HepG2 (cell line): ENCODE results near the gene STEAP1. TPM values are rescaled to one million over a fixed set of nuclear protein-coding genes. Genes with fewer than 3 reads are reported as not detected.

ENCODE experiments used
- KDM2A ChIP-seq: sonication (generic); formaldehyde crosslinking; IDR thresholded peaks from 2 replicates; pipeline ENCODE4 v1.4.0; 2020; ENCODE audit warnings: low read depth, missing genetic modification reagents, borderline replicate concordance
- RAD21 ChIP-seq: fragments of 450-650 bp; formaldehyde crosslinking; IDR thresholded peaks from 2 replicates; pipeline ENCODE4 v1.5.0; 2020; ENCODE audit warnings: mild to moderate bottlenecking
- RCOR2 ChIP-seq: IDR thresholded peaks from 2 replicates; pipeline ENCODE4 v1.6.1; 2016; ENCODE audit warnings: missing biosample characterization, missing genetic modification reagents
- U2AF2 ChIP-seq: fragments of 200-400 bp; formaldehyde crosslinking; IDR thresholded peaks from 2 replicates; pipeline ENCODE4 v1.6.1; 2017; ENCODE audit warnings: low read depth, mild to moderate bottlenecking, low read length
- ZNF256 ChIP-seq: sonication (generic); formaldehyde crosslinking; conservative IDR thresholded peaks from 2 replicates; pipeline ENCODE4 v1.4.0; 2020; ENCODE audit warnings: missing genetic modification reagents
- ZNF589 ChIP-seq: sonication (generic); formaldehyde crosslinking; conservative IDR thresholded peaks from 2 replicates; pipeline ENCODE4 v1.8.0; 2022; ENCODE audit warnings: mild to moderate bottlenecking, moderate library complexity, missing genetic modification reagents
- polyA plus RNA-seq, 8 experiments: library from polyadenylated mRNA; depleted of rRNA in 3 of 8; stranded (reverse) in 7 of 8; unstranded in 1 of 8; fragments of >200 nt; fragmentation: Illumina TruSeq in 4 of 8; extraction: Trizol in 4 of 8; gene quantifications; 2 replicates each; pipeline versions ENCODE4 v1.2.1 to v1.2.3, GENCODE V29; 2011 to 2016; ENCODE audit warnings: low read depth in 4 of 8, missing spikeins in 1 of 8, mixed read lengths in 1 of 8; ENCODE audit not compliant: insufficient read depth in 1 of 8
- total RNA-seq, 5 experiments: library from RNA; depleted of rRNA; stranded (reverse); fragments of >200 nt; fragmentation: Illumina TruSeq; extraction: Trizol; gene quantifications; 2 replicates each; pipeline ENCODE4 v1.2.3, GENCODE V29; 2016; ENCODE audit warnings: low read depth in 1 of 5
- TF ChIP-seq, protein P1 (sequence below): sonication (generic); formaldehyde crosslinking; IDR thresholded peaks from 2 replicates; pipeline ENCODE4 v1.9.0; 2021; ENCODE audit warnings: mild to moderate bottlenecking, missing genetic modification reagents
- TF ChIP-seq, protein P2 (sequence below): sonication (generic); formaldehyde crosslinking; IDR thresholded peaks from 2 replicates; pipeline ENCODE4 v1.5.1; 2020; ENCODE audit warnings: mild to moderate bottlenecking, moderate library complexity, missing genetic modification reagents
- TF ChIP-seq, protein P3 (sequence below): sonication (generic); formaldehyde crosslinking; IDR thresholded peaks from 2 replicates; pipeline ENCODE4 v1.4.0; 2020; ENCODE audit warnings: missing genetic modification reagents
- TF ChIP-seq, protein P4 (sequence below): sonication (generic); formaldehyde crosslinking; IDR thresholded peaks from 2 replicates; pipeline ENCODE4 v1.9.0; 2022; ENCODE audit warnings: missing genetic modification reagents, mild to moderate bottlenecking, borderline replicate concordance
- TF ChIP-seq, protein P5 (sequence below): sonication (generic); formaldehyde crosslinking; IDR thresholded peaks from 2 replicates; pipeline ENCODE4 v1.5.0; 2020; ENCODE audit warnings: mild to moderate bottlenecking, missing genetic modification reagents

The STEAP1 gene
- total and polyA plus RNA-seq, 2 of the 13 experiments (the other 11 are each of a cell fraction or from before 2014, with no cell fraction given), result 23.2 to 24.2 TPM

DNA sequence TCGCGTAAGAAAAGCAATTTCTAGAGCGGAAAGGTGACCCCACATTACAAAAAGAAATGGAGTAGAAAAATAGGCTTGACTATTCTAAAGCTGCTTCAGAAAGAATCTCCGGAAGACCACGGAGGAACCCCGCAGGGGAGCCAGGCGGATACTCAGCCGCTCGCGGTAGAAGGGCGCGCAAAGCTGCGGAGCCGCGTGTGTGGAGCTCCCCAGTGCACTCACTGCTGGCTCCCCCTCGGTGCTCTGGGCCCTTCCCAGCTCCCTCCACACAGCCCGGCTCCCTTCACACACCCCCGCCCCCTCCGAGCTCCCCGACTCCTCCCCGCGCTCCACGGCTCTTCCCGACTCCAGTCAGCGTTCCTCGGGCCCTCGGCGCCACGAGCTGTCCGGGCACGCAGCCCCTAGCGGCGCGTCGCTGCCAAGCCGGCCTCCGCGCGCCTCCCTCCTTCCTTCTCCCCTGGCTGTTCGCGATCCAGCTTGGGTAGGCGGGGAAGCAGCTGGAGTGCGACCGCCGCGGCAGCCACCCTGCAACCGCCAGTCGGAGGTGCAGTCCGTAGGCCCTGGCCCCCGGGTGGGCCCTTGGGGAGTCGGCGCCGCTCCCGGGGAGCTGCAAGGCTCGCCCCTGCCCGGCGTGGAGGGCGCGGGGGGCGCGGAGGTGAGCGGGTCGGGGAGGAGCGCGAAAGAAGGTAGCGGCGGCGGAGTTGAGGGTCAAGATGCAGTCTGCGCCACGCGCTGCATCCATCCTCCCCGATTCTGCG, 57.3 kb downstream of the STEAP1 start, which contains the start of gene STEAP2 (continued):
- TF ChIP-seq, protein P1, sequence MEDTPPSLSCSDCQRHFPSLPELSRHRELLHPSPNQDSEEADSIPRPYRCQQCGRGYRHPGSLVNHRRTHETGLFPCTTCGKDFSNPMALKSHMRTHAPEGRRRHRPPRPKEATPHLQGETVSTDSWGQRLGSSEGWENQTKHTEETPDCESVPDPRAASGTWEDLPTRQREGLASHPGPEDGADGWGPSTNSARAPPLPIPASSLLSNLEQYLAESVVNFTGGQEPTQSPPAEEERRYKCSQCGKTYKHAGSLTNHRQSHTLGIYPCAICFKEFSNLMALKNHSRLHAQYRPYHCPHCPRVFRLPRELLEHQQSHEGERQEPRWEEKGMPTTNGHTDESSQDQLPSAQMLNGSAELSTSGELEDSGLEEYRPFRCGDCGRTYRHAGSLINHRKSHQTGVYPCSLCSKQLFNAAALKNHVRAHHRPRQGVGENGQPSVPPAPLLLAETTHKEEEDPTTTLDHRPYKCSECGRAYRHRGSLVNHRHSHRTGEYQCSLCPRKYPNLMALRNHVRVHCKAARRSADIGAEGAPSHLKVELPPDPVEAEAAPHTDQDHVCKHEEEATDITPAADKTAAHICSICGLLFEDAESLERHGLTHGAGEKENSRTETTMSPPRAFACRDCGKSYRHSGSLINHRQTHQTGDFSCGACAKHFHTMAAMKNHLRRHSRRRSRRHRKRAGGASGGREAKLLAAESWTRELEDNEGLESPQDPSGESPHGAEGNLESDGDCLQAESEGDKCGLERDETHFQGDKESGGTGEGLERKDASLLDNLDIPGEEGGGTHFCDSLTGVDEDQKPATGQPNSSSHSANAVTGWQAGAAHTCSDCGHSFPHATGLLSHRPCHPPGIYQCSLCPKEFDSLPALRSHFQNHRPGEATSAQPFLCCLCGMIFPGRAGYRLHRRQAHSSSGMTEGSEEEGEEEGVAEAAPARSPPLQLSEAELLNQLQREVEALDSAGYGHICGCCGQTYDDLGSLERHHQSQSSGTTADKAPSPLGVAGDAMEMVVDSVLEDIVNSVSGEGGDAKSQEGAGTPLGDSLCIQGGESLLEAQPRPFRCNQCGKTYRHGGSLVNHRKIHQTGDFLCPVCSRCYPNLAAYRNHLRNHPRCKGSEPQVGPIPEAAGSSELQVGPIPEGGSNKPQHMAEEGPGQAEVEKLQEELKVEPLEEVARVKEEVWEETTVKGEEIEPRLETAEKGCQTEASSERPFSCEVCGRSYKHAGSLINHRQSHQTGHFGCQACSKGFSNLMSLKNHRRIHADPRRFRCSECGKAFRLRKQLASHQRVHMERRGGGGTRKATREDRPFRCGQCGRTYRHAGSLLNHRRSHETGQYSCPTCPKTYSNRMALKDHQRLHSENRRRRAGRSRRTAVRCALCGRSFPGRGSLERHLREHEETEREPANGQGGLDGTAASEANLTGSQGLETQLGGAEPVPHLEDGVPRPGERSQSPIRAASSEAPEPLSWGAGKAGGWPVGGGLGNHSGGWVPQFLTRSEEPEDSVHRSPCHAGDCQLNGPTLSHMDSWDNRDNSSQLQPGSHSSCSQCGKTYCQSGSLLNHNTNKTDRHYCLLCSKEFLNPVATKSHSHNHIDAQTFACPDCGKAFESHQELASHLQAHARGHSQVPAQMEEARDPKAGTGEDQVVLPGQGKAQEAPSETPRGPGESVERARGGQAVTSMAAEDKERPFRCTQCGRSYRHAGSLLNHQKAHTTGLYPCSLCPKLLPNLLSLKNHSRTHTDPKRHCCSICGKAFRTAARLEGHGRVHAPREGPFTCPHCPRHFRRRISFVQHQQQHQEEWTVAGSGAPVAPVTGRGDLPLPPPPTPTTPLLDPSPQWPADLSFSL (CRISPR knock-in tag), result no peak
- TF ChIP-seq, protein P2, sequence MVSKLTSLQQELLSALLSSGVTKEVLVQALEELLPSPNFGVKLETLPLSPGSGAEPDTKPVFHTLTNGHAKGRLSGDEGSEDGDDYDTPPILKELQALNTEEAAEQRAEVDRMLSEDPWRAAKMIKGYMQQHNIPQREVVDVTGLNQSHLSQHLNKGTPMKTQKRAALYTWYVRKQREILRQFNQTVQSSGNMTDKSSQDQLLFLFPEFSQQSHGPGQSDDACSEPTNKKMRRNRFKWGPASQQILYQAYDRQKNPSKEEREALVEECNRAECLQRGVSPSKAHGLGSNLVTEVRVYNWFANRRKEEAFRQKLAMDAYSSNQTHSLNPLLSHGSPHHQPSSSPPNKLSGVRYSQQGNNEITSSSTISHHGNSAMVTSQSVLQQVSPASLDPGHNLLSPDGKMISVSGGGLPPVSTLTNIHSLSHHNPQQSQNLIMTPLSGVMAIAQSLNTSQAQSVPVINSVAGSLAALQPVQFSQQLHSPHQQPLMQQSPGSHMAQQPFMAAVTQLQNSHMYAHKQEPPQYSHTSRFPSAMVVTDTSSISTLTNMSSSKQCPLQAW (CRISPR knock-in tag), result peak; percentile 82
- peak; percentile 91 for TF ChIP-seq KDM2A (CRISPR knock-in tag)
- no peak for TF ChIP-seq U2AF2
- TF ChIP-seq RAD21 (CRISPR knock-in tag), result peak; percentile 79
- TF ChIP-seq RCOR2 (CRISPR knock-in tag), result peak; percentile 34; the same call in 1 of the 2 replicates
- TF ChIP-seq ZNF256, result no peak
- TF ChIP-seq, protein P3, sequence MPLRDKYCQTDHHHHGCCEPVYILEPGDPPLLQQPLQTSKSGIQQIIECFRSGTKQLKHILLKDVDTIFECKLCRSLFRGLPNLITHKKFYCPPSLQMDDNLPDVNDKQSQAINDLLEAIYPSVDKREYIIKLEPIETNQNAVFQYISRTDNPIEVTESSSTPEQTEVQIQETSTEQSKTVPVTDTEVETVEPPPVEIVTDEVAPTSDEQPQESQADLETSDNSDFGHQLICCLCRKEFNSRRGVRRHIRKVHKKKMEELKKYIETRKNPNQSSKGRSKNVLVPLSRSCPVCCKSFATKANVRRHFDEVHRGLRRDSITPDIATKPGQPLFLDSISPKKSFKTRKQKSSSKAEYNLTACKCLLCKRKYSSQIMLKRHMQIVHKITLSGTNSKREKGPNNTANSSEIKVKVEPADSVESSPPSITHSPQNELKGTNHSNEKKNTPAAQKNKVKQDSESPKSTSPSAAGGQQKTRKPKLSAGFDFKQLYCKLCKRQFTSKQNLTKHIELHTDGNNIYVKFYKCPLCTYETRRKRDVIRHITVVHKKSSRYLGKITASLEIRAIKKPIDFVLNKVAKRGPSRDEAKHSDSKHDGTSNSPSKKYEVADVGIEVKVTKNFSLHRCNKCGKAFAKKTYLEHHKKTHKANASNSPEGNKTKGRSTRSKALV (CRISPR knock-in tag), result peak; percentile 93
- TF ChIP-seq, protein P4, sequence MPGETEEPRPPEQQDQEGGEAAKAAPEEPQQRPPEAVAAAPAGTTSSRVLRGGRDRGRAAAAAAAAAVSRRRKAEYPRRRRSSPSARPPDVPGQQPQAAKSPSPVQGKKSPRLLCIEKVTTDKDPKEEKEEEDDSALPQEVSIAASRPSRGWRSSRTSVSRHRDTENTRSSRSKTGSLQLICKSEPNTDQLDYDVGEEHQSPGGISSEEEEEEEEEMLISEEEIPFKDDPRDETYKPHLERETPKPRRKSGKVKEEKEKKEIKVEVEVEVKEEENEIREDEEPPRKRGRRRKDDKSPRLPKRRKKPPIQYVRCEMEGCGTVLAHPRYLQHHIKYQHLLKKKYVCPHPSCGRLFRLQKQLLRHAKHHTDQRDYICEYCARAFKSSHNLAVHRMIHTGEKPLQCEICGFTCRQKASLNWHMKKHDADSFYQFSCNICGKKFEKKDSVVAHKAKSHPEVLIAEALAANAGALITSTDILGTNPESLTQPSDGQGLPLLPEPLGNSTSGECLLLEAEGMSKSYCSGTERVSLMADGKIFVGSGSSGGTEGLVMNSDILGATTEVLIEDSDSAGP (CRISPR knock-in tag), result peak; percentile 96
- TF ChIP-seq, protein P5, sequence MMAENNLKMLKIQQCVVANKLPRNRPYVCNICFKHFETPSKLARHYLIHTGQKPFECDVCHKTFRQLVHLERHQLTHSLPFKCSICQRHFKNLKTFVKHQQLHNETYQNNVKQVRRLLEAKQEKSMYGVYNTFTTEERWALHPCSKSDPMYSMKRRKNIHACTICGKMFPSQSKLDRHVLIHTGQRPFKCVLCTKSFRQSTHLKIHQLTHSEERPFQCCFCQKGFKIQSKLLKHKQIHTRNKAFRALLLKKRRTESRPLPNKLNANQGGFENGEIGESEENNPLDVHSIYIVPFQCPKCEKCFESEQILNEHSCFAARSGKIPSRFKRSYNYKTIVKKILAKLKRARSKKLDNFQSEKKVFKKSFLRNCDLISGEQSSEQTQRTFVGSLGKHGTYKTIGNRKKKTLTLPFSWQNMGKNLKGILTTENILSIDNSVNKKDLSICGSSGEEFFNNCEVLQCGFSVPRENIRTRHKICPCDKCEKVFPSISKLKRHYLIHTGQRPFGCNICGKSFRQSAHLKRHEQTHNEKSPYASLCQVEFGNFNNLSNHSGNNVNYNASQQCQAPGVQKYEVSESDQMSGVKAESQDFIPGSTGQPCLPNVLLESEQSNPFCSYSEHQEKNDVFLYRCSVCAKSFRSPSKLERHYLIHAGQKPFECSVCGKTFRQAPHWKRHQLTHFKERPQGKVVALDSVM, result peak; percentile 95
- TF ChIP-seq ZNF589 (CRISPR knock-in tag), result peak; percentile 96
